Nephron (organoid): ENCODE data around the gene ERC1.

Experiments
- H3K27ac Mint-ChIP-seq, 3 experiments: 2 replicates each; pipeline ENCODE4 v1.8.0; 2020; ENCODE audit warnings: mixed read lengths in 3 of 3, mild to moderate bottlenecking in 2 of 3, moderate library complexity in 1 of 3
- H3K27me3 Mint-ChIP-seq: 2 replicates; pipeline ENCODE4 v1.8.0; 2021; ENCODE audit warnings: low read depth, mild to moderate bottlenecking, moderate library complexity, mixed read lengths
- H3K36me3 Mint-ChIP-seq: 2 replicates; pipeline ENCODE4 v1.8.0; 2020; ENCODE audit warnings: low read depth, mixed read lengths
- H3K4me1 Mint-ChIP-seq: 2 replicates; pipeline ENCODE4 v1.8.0; 2020; ENCODE audit warnings: mixed read lengths
- H3K4me3 Mint-ChIP-seq, 3 experiments: 2 replicates each; pipeline ENCODE4 v1.8.0; 2020; ENCODE audit warnings: mild to moderate bottlenecking in 3 of 3, mixed read lengths in 3 of 3, moderate library complexity in 2 of 3
- H3K9me3 Mint-ChIP-seq: 2 replicates; pipeline ENCODE4 v1.8.0; 2020; ENCODE audit warnings: mixed read lengths
- TF ChIP-seq, protein P1 (sequence below), 3 experiments: fragments of 200-600 bp; sonication (generic); IDR thresholded peaks; one replicate each; pipeline ENCODE4 v1.5.0; 2021; ENCODE audit warnings: antibody characterized with exemption in 3 of 3; ENCODE audit not compliant: unreplicated experiment in 3 of 3

Gene ERC1

DNA sequence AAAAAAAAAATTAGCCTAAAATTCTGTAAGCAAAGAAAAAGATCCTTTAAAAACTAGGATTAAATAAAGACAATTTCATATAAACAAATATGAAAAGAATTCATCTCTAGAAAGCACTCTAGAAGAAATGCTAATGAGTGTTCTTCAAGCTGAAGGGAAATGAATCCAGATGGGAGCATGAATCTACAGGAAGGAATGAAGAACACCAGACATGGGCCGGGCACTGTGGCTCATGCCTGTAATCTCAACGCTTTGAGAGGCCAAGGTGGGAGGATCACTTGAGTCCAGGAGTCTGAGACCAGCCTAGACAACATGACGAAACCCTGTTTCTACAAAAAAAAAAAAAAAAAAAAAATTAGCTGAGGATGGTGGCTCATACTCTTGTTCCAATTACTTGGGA, 306.2 kb downstream of the ERC1 start:
- no peaks in the 10 kb centered on the region for H3K27me3 Mint-ChIP-seq
- peaks cover 23% of the 10 kb centered on the region for H3K9me3 Mint-ChIP-seq
- no peak overlapping the region for H3K27ac Mint-ChIP-seq
- peaks cover 7% of the 10 kb centered on the region for H3K4me1 Mint-ChIP-seq
- no peak overlapping the region for H3K4me3 Mint-ChIP-seq
- TF ChIP-seq, protein P1, sequence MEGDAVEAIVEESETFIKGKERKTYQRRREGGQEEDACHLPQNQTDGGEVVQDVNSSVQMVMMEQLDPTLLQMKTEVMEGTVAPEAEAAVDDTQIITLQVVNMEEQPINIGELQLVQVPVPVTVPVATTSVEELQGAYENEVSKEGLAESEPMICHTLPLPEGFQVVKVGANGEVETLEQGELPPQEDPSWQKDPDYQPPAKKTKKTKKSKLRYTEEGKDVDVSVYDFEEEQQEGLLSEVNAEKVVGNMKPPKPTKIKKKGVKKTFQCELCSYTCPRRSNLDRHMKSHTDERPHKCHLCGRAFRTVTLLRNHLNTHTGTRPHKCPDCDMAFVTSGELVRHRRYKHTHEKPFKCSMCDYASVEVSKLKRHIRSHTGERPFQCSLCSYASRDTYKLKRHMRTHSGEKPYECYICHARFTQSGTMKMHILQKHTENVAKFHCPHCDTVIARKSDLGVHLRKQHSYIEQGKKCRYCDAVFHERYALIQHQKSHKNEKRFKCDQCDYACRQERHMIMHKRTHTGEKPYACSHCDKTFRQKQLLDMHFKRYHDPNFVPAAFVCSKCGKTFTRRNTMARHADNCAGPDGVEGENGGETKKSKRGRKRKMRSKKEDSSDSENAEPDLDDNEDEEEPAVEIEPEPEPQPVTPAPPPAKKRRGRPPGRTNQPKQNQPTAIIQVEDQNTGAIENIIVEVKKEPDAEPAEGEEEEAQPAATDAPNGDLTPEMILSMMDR (IDR thresholded peaks at IDR 0.05; ENCODE audit: unreplicated experiment in 3 of 3): no peak
- peaks cover 68% of the 10 kb centered on the region for H3K36me3 Mint-ChIP-seq

DNA sequence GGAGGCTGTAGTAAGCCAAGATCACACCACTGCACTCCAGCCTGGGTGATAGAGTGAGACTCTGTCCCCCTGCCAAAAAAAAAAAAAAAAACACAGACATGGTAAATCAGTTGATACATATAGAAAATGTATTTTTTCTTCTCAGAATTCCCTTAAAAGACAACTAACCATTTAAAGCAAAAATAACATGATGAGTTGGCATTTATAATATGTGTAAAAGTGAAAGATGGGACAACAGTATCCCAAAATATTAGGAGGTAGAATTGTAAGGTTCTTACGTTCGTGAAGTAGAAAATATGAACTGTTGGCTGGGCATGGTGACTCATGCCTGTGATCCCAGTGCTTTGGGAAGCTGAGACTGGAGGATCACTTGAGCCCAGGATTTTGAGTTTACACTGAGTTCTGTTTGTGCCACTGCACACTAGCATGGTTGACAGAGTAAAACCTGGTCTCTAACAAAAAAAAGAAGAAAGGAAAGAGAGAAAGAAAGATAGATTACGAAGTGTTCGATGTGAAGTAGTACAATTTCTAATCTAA, 306.7 kb downstream of the ERC1 start:
- Mint-ChIP-seq H3K9me3 (peaks cover 23% of the 10 kb centered on the region), H3K27me3 (no peaks in the 10 kb centered on the region), H3K4me3 (no peak overlapping the region), H3K27ac (no peak overlapping the region), H3K4me1 (peaks cover 7% of the 10 kb centered on the region), H3K36me3 (peaks cover 71% of the 10 kb centered on the region)
- TF ChIP-seq, protein P1 (IDR thresholded peaks at IDR 0.05; ENCODE audit: unreplicated experiment in 3 of 3): no peak

DNA sequence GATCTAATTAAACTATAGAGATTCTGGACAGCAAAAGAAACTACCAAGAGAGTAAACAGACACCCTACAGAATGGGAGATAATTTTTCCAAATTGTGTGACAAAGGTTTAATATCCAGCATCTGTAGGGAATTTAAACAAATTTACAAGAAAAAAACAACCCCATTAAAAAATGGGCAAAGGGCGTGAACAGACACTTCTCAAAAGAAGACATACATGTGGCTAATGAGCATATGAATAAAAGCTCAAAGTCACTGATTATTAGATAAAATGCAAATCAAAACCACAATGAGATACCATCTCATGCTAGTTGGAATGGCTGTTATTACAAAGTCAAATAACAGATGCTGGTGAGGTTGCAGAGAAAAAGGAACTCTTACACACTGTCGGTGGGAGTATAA, 309.4 kb downstream of the ERC1 start:
- Mint-ChIP-seq H3K27ac (no peak overlapping the region), H3K9me3 (peaks cover 20% of the 10 kb centered on the region), H3K4me1 (peaks cover 5% of the 10 kb centered on the region), H3K4me3 (no peak overlapping the region), H3K27me3 (no peaks in the 10 kb centered on the region), H3K36me3 (peaks cover 63% of the 10 kb centered on the region)
- TF ChIP-seq, protein P1 (IDR thresholded peaks at IDR 0.05; ENCODE audit: unreplicated experiment in 3 of 3): no peak

DNA sequence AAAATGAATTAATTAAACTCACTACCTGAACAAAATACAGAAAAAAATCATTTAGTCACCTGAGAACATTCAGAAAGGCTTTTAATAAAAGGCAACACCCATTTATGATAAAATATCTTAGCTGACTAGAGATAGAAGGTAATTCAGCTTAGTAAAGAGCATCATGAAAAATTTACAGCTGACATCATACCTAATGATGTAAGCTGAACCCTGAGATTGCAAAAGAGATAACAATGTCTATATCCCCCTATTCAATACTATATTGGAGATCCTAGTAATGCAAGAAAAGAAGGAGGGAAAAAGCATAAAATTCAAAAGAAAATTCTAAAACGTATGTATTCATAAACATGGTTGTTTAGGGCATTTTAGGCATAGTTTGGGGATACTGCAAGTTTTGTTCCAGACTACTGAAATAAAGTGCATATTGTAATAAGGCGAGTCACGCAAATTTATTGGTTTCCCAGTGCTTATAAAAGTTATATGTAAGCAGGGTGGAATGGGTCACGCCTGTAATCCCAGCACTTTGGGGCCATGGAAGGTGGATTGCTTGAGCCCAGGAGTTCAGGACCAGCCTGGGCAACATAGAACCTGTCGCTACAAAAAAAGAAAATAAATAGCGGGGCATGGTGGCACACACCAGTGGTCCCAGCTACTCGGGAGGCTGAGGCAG, 311.3 kb downstream of the ERC1 start:
- Mint-ChIP-seq H3K9me3 (peaks cover 15% of the 10 kb centered on the region), H3K27ac (no peak overlapping the region), H3K4me3 (no peak overlapping the region), H3K4me1 (peaks cover 24% of the 10 kb centered on the region), H3K36me3 (peaks cover 51% of the 10 kb centered on the region), H3K27me3 (no peaks in the 10 kb centered on the region)
- TF ChIP-seq, protein P1 (IDR thresholded peaks at IDR 0.05; ENCODE audit: unreplicated experiment in 3 of 3): no peak

DNA sequence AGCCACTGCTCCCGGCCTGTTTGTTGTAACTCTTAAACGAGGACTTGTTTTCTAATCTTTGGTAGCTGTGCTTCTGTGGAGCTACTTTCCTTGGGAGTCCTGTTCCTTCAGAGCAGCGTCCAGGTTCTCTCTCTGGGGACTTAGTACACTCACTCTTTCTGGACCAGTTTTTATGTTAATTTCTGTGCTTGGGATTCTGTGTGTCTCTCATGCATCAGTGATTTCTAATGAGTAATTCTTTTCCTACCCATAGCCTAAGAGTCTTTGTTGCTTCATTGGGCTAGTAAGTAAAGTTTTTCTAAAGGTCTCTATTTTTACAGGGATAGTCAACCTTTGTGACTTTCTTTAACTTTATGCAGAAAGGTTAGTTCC, 314.0 kb downstream of the ERC1 start:
- peaks cover 30% of the 10 kb centered on the region for H3K4me1 Mint-ChIP-seq
- H3K4me3 Mint-ChIP-seq: no peak overlapping the region
- TF ChIP-seq, protein P1 (IDR thresholded peaks at IDR 0.05; ENCODE audit: unreplicated experiment in 3 of 3): no peak

More for the DNA sequence above, 314.0 kb downstream of the ERC1 start:
- Mint-ChIP-seq H3K27ac (peak overlapping the region in 2 of 3 experiments; percentile 62 to 67), H3K36me3 (peaks cover 31% of the 10 kb centered on the region), H3K27me3 (no peaks in the 10 kb centered on the region), H3K9me3 (no peaks in the 10 kb centered on the region)
